Stimulated activated CD8-positive, alpha-beta memory T cell treated with anti-CD3 and anti-CD28 coated beads, Interleukin-7, amount 100 ng/mL, for 48 hours (primary cell): ENCODE data around the gene MYL6.
"Not testable (repeated sequence)": the region's sequence is repeated elsewhere in the genome, so short reads cannot be mapped to it uniquely, and the experiment has no call there.

Experiments used
- DNase-seq, 2 donors: peaks; one replicate each; pipeline ENCODE4 v3.0.0-alpha.2; 2020; ENCODE audit warnings: low read depth in 1 of 2; ENCODE audit errors: extremely low read depth in 1 of 2

Gene MYL6

GRCh38 chr12:56189099-56189917 is 31.1 kb downstream of the MYL6 start, which contains the start of gene SMARCC2:
Gene SMARCC2, minus strand, starts transcription at chr12:56189483. Its CDS starts 22 bp downstream, at chr12:56189461.
- peak; percentile 65 to 76 for DNase-seq

DNA sequence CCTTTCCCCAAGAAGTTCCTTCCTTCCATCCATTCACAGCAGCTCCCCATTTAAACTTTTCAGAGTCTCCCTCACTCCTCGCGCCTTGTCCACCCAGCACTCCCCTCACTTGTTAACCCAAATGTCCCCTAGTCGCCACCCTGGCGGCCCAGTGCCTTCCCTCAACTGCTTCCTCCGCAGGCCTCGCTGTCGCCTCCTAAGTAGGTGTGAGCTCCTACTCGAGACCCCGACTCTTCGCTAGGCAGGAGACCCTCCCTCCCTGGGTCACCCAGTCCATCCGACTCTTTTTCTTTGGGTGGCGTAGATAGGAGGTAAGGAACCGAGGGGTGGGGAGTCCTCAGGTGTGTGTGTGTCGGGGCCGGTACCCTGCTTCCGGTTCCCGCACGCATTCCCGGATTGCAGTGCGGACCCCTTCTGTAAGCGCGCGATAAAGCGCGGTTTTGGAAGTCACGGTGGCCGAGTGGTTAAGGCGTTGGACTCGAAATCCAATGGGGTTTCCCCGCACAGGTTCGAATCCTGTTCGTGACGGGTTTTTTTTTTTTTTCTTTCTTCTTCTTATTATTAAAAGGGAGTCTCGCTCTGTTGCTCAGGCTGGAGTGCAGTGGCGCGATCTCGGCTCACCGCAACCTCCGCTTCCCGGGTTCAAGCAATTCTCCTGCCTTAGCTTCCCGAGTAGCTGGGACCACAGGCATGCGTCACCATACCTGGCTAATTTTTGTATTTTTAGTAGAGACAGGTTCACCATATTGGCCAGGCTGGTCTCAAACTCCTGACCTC is 31.9 kb downstream of the MYL6 start:
- DNase-seq, result peak; percentile 76 to 77

DNA sequence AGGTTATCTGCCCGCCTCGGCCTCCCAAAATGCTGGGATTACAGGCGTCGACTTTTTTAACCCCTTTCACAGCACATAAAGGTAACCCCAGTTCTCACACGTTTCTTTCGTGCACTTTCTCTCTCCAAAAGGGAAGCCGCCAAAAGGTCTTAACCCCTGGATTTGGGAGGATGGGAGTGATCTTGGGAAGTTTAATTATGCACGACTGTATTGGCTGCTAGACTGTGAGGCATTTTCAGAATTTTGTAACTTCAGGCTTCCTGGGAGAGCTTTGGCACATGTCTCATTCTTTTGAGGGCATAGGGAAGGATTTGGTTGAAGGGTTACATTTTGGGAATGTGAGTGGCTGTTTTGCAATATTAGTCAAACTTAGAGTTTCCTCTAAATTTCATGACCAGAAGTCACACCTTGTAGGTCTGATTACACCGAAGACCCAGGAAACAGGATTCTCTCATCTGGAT is 32.6 kb downstream of the MYL6 start:
- DNase-seq, result no peak

DNA sequence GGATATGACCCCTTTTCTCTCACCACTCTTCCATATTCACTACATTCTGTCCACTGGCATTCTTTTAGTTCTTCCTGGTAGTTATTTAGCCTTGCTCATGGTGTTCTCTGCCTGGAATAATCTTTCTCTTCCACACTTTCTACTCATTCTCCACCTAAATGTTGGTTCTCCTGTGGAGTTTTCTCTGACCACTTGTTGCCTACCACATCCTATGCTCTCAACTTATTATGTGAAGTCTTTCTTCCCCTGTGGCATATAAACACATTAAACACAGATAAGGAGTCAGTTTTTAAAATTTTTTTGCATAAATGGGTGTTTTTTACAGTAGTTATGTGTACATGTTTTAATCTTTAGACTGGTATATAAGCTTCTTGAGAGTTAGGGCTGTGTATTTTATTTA is 34.4 kb downstream of the MYL6 start:
- no peak for DNase-seq

DNA sequence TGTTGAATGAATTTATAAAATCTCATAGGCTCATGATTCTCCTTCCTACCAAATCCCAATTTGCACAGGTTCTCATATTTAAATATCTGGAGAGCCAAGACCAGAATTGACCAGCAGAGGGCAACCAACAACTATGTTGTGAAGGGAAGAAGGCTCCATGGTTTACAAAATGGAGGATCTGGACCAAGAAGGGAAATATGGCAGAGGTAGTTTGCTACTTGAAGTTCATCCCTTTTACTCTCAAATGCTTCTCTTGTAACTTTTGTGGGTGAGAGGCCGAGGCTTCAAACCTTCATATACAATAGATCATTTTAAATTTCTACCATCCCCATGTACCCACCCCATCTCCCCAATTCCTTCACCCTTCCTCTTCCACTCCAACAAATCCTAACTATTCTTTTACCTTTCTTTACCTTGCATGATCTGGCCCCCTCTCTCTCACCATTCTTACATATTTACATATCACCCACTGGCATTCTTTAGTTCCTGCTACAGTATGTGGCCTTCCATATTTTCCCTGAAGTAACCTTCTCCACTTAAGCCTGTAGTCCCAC is 34.9 kb downstream of the MYL6 start:
- DNase-seq, result peak in 1 of 2 donors; percentile 67

DNA sequence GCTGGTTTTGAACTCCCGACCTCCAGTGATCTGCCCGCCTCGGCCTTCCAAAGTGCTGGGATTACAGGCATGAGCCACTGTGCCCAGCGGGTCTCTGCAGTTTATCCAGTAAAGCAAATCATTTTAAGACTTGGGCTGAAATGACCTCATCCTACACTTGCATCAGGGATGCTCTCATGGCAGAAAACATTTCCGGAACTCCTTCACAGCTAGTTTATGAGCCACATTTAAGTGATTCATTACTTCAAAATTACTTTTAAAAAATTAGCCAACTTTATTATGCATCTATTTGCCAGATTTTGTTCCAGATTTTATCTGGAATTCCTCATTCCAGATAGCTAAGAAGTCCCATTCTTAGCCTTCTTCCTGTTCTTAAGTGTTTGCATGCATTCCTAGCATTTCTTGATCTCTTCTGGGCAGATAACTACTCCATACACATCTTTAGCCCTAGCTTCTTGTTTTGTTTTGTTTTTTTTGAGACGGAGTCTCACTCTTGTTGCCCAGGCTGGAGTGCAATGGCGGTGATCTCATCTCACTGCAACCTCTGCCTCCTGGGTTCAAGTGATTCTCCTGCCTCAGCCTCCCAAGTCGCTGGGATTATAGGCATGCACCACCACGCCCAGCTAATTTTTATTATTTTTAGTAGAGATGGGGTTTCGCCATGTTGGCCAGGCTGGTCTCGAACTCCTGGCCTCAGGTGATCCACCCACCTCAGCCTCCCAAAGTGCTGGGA is 38.8 kb downstream of the MYL6 start:
- DNase-seq, result not testable (repeated sequence)

- DNase-seq, result no peak
Observed at GRCh38 chr12:56197921-56198635, 39.9 kb downstream of the MYL6 start.

GRCh38 chr12:56198836-56199235 is 40.7 kb downstream of the MYL6 start:
- DNase-seq, result no peak

- no peak for DNase-seq
Observed at GRCh38 chr12:56202366-56202765, 44.2 kb downstream of the MYL6 start.

DNA sequence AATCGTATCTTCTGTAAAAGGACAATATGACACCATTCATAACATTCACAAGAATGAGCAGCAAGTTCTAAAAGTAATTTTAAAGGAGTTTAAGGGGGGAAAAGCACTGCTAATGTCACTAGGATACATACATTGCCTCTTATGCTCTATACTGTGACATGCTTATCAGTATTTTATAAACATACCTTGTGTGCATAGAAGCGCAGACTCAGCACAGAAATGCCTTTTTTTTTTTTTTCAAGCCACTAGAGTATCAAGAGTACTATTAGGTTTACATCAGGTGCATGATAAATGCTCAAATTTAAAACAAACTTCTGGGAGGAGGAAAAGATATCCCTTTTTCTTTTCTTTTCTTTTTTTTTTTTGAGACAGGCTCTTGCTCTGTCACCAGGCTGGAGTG is 44.7 kb downstream of the MYL6 start:
- DNase-seq, result no peak

DNA sequence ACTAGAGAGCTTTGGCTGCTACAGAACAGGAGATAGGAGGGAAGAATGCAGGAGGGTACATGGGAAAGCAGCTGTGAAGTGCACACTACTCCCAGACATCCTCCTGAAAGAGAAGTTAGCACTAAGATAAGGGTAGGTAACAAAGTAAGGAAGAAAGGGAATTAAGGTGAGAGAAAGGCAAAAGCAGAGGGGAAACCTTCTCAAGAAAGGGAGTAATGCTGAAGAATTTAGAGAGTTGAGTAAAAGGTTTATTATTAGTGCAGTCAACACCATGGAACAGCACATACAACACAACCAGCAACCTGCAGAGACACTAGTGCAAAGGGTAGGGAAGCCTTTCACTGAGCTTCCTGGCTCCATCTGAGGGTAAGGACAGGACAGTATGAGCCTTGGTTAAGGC is 46.1 kb downstream of the MYL6 start:
- DNase-seq, result no peak

DNA sequence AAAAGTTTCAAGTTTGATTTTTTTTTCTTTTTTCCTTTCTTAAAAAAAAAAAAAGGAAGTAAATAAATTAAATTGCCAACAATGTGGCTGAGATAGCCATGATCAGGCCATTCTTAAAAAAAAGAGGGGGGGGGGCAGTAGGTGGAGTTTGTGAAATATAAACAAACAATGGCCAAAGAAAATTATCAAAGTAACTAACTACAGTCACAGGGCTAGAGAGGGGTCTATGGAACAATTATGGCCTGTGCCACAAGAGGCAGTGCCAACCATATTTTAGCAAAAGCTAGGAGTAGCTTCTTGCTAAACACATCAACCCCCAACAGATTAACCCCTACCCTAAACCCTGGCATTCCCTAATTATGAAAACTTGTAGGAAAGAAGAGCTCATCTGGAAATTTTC is 47.3 kb downstream of the MYL6 start:
- DNase-seq, result no peak

DNA sequence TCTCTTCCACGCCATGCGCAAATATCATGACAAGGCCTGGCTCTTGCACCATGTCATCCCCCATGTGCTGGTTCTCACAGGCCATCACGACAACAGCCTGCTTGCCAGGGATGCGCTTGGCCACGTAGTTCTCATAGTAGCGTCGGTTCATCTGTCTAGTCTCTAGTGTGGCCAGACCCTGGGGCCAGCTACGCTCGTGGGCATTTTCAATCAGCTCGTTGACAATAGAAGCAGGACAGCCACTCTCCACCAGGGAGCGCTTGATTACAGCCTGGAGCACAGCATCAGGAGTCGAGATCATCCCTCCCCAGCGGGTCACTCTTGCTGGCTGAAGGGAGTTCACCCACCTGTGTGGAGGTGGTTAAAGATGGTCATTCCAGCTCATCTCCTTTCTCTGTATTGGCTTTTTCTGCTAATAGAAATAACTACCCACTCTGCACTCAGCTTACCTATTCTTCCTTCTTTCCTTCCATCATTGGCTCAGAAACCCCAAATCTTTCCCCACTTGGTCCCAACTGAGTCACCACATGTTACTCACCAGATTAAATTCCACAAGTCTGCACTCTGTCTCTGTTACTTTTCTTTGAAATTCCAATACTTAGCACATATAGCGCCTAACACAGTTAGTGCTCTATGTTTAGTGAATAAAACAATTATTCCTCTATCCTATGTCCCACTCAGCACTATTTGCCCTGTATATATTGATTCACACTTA is 48.5 kb downstream of the MYL6 start:
- DNase-seq, result no peak

- DNase-seq, result no peak
Observed at GRCh38 chr12:56208006-56208405, 49.8 kb downstream of the MYL6 start.
